ENCODE measurements around the gene DVL3.
"Not testable (repeated sequence)": the region's sequence is repeated elsewhere in the genome, so short reads cannot be mapped to it uniquely, and the experiment has no call there.

DVL3 gene

DNA sequence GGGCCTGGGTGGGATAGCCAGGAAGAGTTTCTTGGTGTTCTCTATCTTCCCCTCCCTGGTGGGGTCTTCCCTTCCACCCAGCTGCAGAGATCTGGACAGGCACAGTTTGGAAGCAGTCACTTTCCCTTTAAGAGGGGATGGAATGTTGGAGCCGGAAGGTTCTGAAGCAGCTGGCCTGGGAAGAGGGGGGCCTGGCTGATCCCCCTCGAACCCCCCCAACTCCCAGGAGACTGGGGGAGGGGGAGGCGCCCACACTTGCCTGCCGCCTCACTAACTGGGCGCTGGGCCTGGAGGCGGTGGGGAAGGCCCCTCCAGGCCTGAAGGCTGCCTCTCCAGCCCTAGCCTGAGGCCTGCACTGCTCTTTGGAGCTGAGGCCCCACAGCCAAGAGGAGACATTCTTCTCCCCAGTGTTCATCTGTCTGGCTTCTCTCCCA lies 1.4 kb downstream of the DVL3 start:
- no peak for FAIRE-seq

DNA sequence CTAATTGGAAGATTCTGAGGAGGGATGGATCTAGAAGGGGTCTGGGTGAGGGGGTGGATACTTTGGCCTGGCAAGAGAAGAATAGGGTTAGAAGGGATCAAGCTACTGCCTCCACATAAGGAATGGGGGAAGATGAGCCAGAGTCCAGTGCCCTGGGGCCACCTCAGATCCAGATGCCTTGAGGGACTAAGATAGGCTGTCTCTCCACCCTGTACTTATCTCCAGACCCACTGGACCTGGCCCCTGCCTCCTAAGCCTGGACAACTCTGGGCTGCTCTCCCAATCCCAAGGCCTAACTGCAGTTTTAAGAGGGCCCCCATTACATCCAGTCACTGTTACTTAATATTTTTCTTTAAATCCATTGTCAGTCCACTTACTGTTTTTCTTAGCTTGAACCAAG lies 2.0 kb downstream of the DVL3 start:
- no peak for FAIRE-seq

DNA sequence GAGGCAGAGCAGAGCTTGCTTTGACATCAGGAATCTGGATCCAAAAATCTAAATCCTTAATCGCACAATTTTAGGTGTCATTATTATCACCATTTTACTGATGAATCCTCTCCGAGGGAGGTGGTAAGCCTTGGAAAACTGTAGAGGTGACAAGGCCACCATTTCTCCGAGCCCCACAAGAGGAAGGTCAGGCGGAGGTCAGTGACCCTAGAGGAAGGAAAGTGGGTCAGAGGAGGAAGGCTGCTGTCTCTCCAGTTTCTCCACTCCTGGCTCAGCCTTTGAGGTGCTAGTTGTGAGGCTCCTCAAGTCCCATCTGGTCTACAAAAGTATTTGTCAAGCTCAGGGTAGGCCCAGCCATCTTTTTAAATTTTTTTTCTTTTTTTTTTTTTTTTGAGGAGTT lies 3.2 kb downstream of the DVL3 start:
- FAIRE-seq = no peak

DNA sequence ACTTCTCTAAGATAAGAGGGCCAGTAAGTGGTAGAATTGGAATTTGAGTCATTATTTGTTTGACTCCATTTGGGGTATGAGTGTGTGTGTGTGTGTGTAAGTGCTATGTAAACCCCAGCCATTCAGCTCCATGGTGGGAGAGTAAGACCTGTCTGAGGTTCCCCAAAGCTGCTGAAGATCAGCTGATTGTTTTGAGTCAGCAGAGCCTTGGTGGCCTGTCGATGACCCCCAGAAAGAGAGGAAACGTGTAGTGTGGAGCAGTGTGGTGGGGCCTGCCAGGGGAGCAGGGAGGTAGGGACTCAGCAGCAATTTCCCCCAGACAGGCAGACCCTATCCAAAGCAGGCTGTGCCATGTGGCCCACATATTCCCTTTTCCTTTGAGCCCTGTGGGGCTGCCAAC lies 5.3 kb downstream of the DVL3 start:
- no peak for FAIRE-seq

DNA sequence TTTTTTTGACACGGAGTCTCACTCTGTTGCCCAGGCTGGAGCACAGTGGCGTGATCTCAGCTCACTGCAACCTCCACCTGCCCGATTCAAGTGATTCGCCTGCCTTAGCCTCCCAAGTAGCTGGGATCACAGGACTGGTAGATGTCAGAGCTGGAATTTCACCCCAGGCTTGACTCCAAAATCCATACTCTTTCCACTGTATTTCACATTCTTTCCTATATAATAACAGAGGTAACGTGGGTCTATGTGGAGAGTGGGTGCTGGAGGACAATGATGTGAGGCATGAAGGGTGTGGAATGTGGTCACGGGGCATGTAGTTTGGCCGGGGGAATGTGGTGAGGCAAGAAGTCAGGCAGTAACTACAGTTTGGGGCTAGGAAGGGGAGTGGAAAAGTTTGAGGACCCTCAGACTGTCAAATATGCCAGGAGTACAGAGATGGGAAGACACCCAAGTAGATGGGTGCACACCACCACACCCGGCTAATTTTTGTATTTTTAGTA lies 7.4 kb downstream of the DVL3 start:
- FAIRE-seq = not testable (repeated sequence)

DNA sequence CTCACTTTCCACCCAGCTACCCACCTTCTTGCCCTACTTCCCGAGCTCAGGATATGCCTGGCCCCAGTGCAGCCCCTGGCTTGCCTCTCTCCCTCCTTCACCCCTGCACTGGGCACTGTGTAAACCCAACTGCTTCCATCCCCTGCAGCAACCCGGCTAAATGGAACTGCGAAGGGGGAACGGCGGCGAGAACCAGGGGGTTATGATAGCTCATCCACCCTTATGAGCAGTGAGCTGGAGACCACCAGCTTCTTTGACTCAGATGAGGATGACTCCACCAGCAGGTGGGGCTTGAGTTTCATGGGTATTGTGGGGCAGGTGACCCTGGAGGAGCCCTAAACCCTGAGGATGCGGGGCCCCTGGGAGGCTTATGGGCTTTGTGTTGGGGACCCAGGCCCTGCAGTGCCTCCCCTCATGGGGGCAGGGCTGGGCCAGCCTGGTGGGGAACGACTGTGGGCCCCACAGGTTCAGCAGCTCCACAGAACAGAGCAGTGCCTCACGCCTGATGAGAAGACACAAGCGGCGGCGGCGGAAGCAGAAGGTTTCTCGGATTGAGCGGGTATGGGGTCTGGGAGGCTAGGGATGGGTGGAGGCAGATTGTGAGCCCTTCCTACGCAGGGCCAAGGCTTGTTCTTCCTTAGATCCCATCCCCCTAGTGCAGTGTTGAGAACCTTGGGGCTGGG lies 9.6 kb downstream of the DVL3 start:
- FAIRE-seq = no peak

DNA sequence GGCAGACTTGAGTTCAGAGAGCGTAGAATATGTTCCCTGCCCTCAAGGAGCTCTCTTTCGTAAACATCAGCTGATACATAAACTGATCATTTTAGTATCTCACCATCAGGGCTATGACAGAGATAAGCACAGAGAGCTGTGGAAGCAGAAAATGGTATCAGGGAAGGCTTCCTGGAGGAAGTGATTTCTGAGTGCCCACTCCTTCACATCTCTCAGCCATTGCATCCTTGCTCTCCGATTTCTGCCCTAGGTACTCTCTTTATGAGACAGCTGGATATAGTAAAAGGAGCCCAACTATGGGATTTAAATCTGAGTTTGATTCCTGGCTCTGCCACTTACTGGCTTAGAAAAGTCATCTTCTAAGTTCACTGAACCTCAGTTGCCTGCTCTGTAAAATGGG lies 10.4 kb downstream of the DVL3 start:
- no peak for FAIRE-seq

DNA sequence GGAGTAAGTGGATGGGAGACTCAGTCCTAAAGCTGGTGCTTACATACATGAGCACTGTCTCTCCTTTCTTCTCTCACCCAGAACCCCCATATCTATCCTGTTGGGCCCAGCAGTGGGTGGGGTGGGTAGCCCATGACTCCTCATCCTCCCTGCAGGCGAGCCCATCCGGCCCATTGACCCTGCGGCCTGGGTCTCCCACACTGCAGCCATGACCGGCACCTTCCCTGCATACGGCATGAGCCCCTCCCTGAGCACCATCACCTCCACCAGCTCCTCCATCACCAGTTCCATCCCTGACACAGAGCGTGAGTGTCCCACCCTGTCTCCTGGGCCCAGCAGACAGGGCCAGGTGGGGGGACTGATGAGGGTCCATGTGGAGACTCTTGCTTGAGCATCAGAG lies 11.5 kb downstream of the DVL3 start:
- no peak for FAIRE-seq

DNA sequence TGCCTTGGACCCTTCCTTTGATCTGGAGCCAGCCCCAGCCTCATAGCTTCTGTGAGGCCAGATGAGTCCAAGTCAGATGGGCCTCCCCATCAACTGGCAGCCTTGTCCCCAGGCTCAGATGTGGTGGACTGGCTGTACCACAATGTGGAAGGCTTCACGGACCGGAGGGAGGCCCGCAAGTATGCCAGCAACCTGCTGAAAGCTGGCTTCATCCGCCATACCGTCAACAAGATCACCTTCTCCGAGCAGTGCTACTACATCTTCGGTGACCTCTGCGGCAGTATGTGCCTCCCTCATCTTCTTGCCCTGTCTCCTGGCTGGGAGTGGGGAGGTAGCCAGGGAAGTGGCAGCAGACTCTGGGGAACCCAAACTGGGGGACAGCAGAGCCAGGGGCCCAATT lies 12.6 kb downstream of the DVL3 start:
- FAIRE-seq = no peak

DNA sequence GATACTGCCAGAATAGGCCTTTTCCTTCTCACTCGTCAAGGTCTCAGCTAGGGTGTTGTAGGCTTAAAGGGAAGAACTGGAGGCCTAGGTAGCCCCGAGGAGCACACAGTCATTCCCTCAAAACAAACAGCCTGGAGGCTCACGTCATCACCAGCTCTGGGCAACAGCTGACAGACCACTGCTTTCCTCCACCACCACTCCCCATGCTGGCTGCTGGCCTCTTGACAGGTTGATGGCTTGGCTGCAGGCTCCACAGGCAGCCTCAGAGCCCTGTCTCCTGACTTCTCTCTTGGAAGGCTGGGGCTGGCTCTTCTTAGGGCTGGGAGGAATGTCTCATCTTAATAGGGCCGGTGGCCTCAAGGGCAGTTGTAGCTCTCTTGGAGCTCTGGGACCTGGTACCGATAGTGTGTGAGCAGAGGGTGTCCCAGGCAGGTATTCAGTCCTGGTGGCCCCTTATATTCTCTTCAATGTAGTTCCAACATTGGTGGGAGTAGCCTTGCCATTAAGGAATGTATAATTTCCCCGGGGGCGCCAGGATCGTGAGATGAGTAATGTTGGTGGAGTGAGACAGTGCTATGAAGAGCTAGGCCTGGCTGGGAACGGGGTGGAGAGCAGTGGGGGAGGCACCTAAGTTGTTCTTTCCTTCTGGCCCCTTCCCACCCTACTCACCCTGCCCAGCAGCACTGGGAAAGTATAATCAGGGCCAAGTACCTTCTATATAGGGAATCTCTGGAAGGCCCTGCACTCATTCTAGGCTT lies 13.4 kb downstream of the DVL3 start:
- FAIRE-seq = no peak

DNA sequence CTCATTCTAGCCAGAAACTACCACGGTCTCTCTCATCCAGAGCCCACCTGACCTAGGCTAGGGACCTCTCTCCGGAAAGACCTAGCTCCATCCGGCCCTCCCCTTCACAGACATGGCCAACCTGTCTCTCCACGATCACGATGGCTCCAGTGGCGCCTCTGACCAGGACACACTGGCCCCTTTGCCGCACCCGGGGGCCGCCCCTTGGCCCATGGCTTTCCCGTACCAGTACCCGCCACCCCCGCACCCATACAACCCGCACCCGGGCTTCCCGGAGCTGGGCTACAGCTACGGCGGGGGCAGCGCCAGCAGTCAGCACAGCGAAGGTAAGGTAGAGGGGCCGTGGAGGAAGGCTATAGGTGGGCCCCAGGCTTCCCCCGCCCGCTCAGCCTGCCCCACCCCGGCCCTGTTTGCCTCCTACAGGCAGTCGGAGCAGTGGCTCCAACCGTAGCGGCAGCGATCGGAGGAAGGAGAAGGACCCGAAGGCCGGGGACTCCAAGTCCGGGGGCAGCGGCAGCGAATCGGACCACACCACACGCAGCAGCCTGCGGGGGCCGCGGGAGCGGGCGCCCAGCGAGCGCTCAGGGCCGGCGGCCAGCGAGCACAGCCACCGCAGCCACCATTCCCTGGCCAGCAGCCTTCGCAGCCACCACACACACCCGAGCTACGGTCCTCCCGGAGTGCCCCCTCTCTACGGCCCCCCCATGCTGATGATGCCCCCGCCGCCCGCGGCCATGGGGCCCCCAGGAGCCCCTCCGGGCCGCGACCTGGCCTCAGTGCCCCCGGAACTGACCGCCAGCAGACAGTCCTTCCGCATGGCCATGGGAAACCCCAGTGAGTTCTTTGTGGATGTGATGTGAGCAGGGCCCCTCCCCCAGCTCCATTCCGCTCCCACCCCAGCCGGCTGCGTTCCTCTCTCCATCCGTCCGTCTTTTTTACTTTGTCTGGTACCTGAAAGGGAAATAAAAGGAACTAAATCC lies 15.0 kb downstream of the DVL3 start:
- no peak for FAIRE-seq

DNA sequence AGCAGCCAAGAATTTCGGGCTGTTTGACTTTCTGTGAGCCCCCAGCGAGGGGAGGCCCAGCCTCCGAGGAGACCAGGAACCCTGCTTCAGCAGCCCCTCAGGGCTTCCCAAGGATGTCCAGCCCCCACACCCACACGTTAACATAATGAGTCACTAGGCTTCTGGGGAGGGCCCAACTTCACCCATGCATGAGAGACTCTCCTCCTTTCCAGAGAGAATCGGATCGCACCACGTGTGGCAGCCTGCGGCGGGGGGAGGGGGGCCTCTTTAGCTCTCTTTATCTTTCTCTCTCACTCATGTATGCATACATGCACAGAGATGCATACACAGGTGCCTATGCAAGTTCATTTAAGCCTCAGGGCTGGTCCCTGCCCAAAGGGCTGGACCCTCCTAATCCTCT lies 16.4 kb downstream of the DVL3 start:
- no peak for FAIRE-seq

DNA sequence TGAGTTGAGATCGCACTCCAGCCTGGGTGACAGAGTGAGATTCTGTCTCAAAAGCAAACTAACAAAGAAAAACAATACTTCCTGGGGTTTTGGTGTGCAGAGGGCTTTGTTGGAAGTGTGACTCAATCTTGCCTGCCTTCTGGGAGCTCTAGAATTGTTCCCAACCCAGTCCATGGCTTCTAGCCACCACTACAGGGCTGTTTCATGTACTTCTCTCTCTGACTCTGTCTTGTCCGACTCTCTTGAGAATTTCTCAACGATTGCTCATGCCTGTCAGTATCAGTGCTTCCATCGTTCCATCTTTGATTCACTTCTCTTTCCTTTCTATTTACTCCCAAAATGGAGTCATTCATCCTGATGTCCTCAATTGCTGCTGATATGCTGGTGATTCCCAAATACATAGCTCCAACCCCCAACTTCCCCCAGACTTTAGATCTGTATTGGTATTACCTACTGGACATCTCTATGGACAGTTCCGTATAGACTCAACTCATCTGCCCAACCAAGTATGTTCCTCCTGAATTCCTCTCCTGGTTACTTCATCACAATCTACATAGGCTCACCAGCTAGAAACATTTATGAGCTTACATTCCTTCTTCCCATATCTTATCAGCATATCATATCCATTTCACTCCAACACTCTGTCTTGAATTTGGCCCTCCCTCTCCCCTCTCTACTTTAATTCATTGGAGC lies 17.6 kb downstream of the DVL3 start:
- FAIRE-seq = no peak

DNA sequence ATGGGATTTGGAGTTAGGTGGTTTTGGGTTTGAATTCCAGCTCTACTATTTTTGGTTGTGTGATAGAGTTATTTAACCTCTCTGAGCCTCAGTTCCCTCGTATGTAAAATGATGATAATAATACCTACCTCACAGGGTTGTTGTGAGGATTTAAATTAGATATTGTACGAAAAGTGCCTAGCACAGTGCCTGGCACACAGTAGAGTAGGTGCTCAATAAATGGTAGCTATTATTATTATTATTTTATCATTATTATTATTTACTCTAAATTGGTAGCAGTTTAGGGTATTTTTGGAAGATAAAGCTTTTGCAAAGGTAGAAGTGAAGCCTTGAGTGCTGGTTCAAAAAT lies 18.2 kb downstream of the DVL3 start:
- FAIRE-seq = no peak

DNA sequence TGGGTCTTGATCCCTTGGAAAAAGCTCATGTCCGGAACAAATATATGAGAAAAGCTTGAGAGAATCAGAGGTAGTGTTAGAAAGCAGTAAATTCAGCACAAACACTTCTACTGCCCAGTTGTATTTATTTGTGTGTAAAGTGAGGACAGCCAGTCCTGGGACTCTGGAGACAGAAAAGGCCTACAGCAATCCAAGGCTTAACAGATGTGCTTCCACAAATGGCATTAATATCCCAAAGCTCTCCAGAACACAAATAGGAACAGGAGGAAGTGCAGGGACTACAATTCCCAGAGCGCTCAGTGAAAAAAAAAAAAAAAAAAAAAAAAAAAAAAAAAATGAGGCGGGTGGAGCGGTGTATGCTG lies 19.1 kb downstream of the DVL3 start:
- FAIRE-seq = no peak

DNA sequence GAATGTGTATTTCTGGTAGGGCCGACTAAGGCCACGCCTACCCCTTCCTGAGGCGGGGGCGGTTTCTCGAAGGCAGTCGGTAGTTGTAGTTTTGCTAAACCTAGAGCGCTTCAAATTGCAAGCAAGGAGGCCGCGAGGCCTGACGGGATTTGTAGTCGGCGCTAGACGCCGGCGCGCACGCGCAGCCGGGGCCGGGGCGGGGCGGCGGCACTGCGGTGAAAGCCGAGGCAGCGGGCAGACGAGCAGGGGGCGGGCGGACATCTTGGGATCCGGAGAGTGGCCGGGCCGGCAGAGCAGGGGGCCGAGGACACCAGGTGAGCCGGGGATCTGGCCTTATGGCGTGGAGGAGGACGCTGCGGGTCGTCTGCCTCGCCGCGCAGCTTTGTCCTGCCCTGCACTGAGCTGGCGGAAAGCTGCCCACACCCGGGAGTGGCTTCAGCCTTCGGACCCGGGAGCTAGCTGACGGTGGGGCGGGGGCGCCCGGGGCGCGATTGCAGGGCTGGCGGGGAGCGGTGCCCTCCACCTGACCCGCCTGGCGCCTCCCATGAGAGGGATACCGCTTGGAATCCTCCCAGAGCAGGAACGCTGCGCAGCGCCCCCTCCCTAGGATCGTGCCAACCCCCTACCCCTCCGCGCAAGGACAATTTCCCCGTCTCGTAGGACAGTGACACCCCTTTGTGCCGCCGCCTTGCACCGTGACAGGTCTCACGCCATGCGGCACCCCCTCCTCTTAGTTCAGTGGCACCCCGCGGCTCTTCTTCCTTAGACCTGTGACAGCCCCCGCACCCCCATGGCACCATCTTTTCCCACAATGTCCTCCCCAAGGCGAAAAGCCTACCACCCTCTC lies 19.7 kb downstream of the DVL3 start, which contains the start of gene AP2M1:
Gene AP2M1, plus strand, starts transcription at position 210 of the 847 bp plus-strand sequence. CDS start 2,139 bp downstream, outside the sequence.
- FAIRE-seq = no peak

DNA sequence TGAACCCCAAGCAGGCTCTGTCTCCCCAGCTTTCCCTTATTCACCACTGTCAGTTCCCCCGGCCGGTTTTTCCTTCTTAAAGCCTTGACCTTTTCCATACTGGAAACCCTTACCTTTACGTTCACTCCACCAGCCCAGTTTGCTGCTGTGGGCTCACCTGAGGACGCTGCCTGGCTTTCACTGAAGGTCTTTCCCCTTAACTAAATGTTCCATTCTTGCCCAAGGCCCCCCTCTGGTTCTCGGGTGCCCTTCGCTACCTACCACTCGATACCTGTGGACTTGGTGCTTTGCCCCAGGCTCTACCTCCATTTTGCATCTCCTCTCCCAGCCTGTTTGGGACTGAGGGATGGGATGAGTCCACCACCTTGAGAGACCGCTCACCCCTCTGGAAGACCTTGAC lies 20.3 kb downstream of the DVL3 start:
- no peak for FAIRE-seq

DNA sequence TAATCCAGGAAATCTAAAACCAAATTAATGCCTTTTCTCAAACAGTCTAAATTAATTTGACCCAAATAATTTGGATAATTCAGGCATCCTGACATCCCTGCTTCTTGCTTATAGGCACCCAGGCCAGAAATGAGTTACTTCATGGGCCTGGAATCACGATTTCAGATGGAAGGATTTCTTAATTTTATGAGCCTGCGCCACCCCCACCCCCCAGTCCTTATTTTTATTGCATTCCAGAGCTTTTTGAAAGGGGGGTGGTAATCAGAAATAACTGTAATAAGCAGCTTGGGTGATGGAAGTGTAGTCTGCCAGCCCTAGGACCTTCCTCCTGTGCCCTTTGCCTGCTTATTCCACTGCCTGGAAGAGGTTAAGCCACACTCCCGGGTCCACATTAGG lies 20.8 kb downstream of the DVL3 start:
- no peak for FAIRE-seq

DNA sequence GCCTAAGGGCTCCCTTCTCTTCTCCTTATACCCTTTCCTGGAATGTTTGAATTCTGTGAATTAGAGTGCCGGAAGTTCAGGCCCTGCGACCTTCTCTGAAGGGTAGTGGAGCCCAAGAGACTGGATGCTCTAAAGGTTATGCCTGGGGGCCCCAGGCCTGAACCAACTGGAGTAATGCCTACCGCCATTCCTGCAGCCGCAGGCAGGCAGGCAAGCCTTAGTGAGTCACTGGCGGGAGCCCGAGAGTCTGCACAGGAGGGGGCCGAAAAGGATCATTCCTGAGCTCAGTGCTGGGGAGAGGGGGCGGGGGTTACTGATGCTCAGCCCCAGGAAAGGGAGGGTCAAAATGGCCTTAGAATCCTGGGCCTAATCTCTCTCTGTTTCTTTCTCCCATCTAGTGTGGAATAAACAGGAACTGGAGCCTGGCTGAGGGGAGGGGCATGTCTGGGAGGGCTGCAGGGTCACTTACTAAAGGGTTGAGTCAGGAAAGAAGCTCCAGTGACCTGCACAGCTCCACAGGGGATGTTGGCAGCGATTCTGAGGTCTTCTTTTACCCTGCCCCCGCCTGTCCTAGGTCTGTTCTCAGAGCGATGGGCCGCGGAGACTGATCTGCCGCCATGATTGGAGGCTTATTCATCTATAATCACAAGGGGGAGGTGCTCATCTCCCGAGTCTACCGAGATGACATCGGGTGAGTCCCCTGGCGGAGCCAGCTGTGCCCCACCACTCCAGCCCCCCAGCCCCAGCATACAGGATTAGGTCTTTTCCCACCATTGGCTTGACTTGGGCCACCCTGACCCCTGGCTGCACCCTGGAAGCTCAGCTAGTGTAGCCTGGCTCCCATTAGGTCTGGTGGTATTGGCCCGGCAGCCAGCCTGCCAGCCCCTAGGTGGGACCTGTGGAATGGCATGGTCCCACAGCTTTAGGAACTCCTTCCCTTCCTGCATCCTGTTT lies 21.5 kb downstream of the DVL3 start:
- FAIRE-seq = no peak

DNA sequence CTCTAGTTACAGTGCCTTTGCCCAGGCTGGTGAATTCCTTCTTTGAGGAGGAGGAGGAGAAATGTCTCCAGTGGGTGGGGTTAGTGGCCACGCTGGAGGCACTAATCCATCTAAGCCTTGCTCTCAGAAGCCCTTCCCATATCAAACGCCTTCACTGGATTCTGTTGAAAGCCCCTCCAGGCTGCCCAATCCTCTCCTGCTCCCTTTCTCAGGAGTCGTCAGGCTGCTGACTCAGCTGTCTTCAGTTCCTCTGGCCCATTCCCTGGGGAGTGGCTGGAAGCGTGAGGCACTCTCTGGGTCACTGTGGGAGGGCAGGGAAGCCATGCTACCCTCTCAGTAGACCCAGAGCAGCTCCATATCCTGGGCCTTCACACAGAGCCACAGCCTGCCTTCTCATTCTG lies 22.2 kb downstream of the DVL3 start:
- no peak for FAIRE-seq
